Cardiac septum (tissue), 1 donor: ENCODE measurements around the gene YIPF3. TPM values are rescaled to one million over a fixed set of nuclear protein-coding genes. Genes with fewer than 3 reads are reported as not detected.

Source experiments
- DNase-seq: peaks from one replicate; pipeline ENCODE4 v3.0.0-alpha.2; 2020; ENCODE audit warnings: low spot score
- intact Hi-C: fragments of 100-400 bp; cut with DNase I; formaldehyde crosslinking; loops from one replicate; pipeline ENCODE4 v1.14.0; 2022
- total RNA-seq: library from RNA; stranded (reverse); fragmentation: NEBNext Ultra II Directional; extraction: Animal tissue kit (Norgen Biotek cat#: 25700); gene quantifications from one replicate; pipeline ENCODE4 v1.2.1, GENCODE V29; 2021
- donor health status: DM: no; HTN: no; CAD: no.

The YIPF3 gene
- total RNA-seq, 1 donor from 2014 or later = 65.7 TPM

DNA sequence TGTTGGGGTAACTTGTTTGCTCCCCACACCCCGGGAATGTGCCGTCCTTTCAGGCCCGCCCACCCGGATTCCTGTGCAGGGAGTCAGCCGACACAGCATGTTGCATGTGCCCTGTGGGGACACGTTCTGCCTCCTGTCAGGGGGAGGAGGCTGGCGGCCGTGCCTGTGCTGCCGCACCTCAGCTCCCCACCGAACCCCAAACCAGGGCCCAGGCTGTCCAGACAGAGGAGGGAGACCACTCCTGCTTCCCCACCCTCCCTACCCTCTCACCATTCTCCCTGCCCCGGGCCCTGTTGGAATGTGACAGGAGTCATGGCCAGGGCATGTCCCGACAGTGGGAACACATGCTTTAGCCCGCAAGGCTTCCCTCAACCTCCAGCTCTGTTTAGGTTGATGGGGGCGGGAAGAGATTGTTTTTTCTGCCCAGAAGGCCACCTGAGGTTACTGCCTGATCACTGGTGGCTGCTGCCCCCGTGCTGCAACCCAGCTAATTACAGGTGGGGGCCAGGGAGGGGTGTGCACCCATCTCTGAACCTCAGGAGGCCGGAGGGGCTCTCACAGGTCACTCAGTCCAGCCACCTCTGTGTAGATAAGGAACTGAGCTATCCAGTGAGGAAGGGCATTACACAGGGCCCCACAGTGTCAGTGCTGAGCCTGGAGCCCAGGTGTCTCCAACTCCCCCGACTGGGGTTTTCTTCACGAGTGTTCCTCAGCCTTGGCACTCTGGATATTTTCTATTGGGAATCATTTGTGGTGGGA is 20.2 kb downstream of the YIPF3 start:
- intact Hi-C loops = loop anchor here (2.0 kb wide), 1 partner anchor 42 kb away; the partner anchor contains the start of gene DLK2
- no peak for DNase-seq

DNA sequence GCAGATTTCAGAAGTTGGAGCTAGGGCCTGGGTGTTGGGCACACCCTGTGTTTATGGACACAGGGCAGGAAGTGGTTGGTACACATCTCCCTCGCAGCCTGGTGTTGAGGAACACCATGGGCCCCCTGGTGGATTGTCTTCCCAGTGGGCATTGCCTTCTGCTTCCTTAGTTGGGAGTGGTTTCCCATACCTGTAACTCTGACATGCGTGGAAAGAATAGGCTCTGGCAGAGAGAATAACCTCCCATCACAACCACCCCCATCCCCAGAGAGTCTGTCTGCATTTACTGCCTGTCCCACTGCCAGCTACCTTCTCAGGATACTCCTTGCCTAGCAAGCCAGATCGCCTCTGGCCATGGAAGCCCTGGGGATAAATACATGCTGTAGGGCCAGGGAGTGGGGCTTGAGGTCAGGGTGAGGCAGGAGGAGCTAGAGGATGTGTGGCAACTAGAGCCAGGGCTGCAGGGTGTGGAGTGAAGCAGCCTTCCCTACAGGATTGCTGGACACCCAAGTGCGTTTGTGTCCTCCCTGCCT is 21.3 kb downstream of the YIPF3 start:
- no peak for DNase-seq
- intact Hi-C loops = no loop called here

DNA sequence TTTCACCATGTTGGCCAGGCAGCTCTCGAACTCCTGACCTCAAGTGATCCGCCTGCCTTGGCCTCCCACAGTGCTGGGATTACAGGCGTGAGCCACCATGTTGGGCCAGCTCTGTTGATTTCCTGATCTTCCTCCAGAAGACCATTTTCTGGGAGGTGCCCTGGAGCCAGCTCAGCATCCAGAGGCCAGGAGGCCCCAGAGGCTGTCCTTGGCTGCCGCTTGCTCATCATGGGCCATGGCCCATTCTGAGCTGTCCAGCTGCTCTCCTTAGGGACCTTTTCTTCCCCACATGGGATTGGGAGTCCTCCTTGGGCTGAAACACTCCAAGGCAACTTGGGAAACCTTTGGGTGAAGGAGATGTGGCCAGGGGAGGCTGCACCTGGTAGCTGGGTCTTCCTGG is 22.0 kb downstream of the YIPF3 start:
- intact Hi-C loops = no loop called here
- DNase-seq = no peak

- intact Hi-C loops = no loop called here
- no peak for DNase-seq
These were observed 22.4 kb downstream of the YIPF3 start for GRCh38 chr6:43494321-43494720.

GRCh38 chr6:43493833-43494232 is 22.9 kb downstream of the YIPF3 start:
- no peak for DNase-seq
- intact Hi-C loops = no loop called here

DNA sequence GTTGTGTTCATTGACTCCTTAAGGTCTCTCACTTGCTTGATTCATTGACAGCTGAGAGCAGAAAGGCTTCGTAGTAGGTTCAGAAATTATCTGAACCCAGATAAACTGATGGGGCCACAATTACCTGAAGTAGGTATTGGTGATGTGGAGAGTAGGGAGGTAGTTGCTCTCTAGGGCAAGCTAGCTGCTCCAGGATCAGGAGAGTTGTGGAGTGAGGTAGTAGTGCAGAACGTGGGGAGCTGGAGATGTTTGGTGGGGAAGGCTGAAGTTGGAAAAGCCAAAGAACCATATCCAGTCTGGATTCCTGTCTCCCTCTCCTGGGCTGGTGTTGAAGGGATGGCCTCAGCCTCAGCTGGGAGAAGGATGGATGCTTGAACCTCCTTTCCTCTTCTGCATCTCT is 23.5 kb downstream of the YIPF3 start:
- intact Hi-C loops = no loop called here

DNA sequence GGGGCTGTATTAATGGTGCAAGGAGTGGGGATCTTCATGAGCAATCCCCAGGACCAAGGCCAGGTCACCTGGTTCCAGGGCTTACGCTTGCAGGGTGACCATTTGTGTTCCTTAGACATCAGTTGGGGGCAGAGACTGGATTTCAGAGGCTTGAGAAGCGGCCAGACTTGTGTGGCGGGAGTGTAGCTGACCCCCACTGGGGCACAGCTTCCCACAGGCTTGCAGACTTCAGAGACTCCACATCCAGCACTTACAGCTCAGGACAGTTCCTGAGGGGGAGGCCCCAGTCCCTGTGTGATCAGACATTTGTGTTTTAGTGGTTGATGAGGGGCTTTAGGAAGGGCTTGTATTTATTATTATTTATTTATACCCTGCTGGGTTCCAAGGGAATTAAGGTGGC is 24.1 kb downstream of the YIPF3 start:
- intact Hi-C loops = no loop called here
- no peak for DNase-seq

More for the DNA sequence above, 23.5 kb downstream of the YIPF3 start:
- DNase-seq = no peak

GRCh38 chr6:43491750-43492661 is 24.7 kb downstream of the YIPF3 start:
- DNase-seq = peak; percentile 92
- intact Hi-C loops = no loop called here

GRCh38 chr6:43490523-43490939 is 26.2 kb downstream of the YIPF3 start:
- DNase-seq = no peak
- intact Hi-C loops = no loop called here

DNA sequence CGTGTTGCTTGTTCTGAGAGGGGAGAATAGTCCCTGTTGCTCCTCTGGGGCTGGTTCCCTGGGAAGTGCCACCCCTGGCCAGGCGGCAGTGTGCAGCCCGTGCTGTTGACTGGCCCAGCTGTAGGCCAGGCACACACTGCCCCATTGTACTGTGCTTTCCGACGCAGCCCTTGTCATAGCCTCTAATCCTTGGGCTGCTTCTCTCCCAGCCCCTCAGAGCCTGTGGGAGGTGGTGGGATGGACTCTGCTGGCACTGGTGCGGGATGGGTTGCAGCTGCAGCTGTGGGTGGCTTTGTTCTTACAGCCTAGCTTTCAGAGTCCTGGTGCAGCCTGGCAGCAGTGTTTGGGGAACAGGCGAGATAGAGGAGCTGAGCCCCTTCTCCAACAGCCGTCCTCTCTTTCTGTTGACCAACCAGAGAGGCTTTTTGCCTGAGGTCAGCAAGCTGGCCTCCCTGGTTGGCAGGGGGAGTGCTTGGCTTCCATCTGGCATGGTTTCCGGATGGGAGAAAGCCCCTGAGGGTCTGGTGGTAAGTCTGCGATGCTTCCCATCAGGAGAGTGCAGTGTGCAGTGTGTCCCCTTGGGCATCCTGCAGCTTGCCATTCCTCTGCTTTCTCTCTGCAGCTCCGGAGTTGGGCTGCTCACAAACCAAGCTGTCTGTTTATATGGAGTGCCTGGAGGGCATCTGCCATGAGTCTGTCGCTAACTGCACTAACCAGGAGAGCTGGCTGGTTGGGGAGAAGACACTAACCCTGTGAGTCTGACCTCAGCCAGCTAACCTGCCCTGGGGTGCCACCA is 27.3 kb downstream of the YIPF3 start:
- no peak for DNase-seq
- intact Hi-C loops = no loop called here

GRCh38 chr6:43488667-43489276 is 28.0 kb downstream of the YIPF3 start:
- intact Hi-C loops = no loop called here

GRCh38 chr6:43481591-43482236 is 35.0 kb downstream of the YIPF3 start:
- DNase-seq = no peak
- intact Hi-C loops = no loop called here

More at GRCh38 chr6:43488667-43489276, 28.0 kb downstream of the YIPF3 start:
- no peak for DNase-seq

- intact Hi-C loops = no loop called here
- no peak for DNase-seq
These were observed 35.7 kb downstream of the YIPF3 start for GRCh38 chr6:43481075-43481474.

GRCh38 chr6:43478008-43478372 is 38.7 kb downstream of the YIPF3 start:
- intact Hi-C loops = no loop called here

DNA sequence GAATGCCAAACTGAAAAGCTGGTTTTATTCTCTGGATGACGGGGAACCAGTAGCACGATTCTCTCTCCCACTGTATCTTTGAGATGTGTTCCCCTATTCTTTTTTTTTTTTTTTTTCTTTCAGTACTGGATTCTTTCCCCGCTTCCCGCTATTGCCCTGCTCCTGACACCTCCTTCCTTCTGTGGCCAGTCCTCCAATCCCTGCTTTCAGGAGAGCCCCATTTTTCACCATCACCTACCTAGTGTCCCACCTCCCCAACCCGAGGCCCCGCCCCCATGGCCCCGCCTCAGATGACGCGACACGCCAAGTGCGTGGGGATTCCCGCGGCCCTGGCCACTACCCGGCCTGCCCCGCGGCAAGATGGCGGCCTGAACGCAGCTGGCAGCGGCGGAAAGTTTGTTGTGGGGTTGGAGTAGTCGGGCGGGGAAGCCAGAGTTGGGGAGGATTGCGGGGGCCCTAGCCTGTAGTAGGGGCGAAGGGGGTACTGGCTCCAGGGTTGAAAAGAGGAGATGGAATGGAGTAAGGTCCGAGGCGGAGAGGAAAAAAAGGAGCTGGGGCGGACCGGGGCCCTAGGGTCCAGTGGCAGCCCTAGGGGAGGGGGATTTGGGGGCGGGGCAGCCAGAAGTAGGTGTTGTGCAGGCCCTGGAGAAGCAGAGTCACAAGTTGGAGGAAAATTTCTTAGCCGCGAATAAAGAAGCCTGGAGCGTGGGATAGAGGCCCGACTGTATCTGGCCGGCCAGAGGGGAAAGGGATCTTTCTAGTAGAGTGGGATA is 39.3 kb downstream of the YIPF3 start, which contains the start of gene TJAP1:
Gene TJAP1 (plus strand): TSS at position 336 of the 773 bp plus-strand sequence. CDS start 21,432 bp downstream, outside the sequence.
- DNase-seq = peak; percentile 97
- intact Hi-C loops = no loop called here

More at GRCh38 chr6:43478008-43478372, 38.7 kb downstream of the YIPF3 start:
- no peak for DNase-seq

DNA sequence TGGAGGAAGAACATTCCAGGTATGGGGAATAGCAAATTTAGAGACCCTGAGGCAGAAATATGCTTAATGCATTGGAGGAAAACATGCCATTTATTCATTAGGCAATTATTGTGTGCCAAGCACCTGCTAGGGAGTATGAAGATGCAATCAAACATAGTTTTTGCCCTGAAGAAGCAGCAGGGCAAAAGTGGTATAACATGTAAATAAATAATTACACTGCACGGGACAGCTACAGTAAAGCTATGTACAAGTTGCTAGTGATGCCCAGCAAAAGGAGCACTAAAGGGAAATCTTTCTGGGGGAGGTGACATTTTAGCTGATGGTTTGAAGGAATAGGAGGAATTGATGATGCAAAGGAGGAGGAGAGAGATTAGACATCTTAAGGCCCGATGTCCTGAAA is 40.0 kb downstream of the YIPF3 start:
- no peak for DNase-seq

DNA sequence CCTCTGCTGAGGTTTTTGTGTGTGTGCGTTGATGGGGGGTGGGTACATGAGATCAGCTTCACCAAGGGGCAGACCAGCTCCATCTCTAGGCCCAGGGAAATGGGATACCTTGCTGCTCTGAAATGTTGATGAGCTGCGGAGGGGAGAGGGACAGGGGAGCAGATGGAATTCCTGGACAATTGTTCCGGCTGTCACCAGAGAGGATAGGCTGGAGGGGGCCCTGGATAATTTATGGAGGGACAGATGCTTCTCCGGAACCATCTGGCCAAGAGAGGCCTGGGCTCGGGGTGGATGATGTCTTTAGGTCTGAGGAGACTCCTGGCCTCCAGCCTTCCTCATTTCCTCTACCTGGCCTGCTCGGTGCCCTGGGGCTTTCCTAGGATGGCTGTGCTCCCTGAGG is 41.2 kb downstream of the YIPF3 start:
- intact Hi-C loops = no loop called here
- DNase-seq = no peak

More for the DNA sequence above, 40.0 kb downstream of the YIPF3 start:
- intact Hi-C loops = no loop called here

GRCh38 chr6:43472515-43472914 is 44.2 kb downstream of the YIPF3 start:
- no peak for DNase-seq
- intact Hi-C loops = no loop called here
